Left lobe of liver (tissue), 2 donors: Measurements from ENCODE around the gene RTRAF. TPM values are rescaled to one million over a fixed set of nuclear protein-coding genes. Genes with fewer than 3 reads are reported as not detected.

Source experiments
- ATAC-seq: fragments of 200-7000 bp; cut with Tn5 transposase; one replicate; pipeline ENCODE4 v1.9.1; 2020; ENCODE audit warnings: mild to moderate bottlenecking, moderate library complexity
- DNase-seq: peaks from one replicate; pipeline ENCODE4 v3.0.0-alpha.2; 2020; ENCODE audit warnings: low spot score
- total RNA-seq: library from RNA; stranded (reverse); gene quantifications from one replicate; pipeline ENCODE4 v1.2.1, GENCODE V29; 2021
- donor health status: DM: no; HTN: no; CAD: no; lungs with moderate emphysema.
- donor health status: DM: no; HTN: yes; CAD: no.

The RTRAF gene
- total RNA-seq, 1 donor from 2014 or later, result 45.3 TPM

DNA sequence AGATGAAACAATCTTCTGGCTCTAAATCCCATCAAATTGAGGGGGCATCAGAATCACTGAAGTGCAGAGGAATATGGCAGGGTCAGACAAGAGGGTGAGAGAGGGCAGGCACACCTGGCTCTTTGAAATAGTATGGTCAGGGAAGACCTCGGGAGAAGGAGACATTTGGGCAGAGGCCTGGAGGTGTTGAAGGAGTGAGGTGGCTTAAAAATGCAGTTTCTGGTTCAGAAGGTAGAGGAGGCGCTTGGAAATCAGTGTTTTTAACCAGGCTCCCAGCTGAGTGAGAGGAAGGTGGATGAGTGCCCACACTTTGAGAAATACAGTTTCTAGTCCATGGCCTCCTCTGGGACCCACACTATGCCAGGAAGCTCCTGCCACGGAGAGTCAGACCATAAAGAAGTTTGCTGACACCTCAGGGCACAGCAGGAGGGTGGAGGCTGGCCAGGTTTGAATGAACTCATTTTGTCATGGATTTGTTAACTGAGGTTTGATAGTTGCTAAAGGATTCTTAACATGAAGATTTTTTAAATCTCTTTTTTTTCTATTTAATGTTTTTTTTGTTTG lies 59.4 kb downstream of the RTRAF start:
- ATAC-seq, result no peak
- DNase-seq, result no peak

DNA sequence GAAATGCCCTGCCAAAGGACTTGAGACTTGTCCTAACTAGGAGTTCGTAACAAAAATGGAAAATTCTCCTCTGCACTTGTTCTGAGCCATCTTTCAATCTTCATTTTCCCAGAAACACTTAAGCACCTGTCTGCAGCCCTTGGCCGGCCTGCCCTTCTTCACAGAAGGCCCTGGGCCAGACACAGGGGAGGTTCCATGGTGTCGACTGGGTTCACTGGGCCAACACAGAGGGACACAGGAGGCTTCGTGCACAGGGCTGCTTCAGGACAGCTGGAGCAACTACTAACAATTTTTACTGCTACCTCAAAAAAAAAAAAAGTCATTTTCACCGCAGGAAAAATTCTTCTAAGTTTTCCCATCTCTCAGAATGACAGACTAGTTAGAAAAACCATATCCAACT lies 59.9 kb downstream of the RTRAF start:
- no peak for ATAC-seq
- no peak for DNase-seq

DNA sequence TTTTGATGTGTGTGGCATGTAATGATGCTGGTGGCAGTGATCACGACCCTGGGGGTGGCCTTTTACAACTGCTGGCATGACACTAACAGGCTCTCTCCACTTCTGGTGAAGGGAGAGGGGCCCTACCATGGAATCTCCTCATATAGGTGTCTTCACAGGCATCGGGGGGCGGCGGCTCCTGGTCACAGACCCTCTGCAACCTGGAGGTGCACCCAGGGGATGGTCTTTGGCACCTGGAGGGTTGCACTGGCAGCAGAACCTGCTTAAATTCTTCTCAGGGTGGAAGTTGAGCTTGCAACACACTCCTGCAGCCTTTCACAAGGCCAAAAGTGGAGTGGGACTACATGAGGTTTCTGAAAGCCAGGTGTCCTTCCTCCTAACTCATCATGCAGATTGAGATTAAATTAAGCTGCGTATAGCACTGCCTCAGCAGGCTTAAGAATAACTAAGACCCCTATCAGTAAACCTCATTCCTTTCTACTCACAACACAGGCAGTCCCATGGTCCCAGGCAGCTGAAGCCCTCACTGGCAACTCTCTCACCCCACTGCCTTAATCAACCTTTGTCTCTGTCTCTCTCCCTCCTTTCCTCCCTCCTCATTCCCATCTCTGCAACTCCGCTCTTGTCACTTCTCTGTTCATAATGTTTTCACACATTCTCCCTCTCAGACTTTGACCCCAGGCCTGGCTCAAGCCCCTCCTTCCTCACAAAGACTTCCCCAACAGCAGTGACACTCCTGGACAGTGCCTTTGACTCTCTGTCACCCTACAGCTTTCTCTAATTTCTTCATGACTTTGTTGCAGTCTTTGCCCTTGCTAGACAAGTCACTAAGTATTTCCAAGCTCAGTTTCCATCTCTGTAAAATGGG lies 60.6 kb downstream of the RTRAF start:
- no peak for DNase-seq

DNA sequence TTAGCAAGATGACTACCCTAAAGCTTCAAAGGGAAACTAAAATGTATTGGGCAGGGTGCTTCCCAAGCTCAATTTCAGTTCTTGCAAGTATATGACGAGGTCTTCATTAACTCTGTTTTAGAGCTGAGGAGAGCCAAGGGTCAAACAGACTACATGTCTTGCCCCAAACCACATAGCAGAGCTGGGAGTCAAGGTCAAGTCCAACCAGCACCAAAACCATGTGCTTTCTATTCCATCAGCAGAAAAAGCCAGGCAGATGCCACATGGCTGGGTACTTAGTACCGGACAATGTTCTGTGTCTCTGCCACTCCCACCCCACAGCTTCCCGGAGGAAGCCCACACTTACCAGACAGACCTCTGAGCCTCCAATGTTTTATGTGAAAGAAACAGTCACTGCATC lies 61.9 kb downstream of the RTRAF start:
- no peak for DNase-seq
- no peak for ATAC-seq

More for the DNA sequence above, 60.6 kb downstream of the RTRAF start:
- ATAC-seq, result no peak

DNA sequence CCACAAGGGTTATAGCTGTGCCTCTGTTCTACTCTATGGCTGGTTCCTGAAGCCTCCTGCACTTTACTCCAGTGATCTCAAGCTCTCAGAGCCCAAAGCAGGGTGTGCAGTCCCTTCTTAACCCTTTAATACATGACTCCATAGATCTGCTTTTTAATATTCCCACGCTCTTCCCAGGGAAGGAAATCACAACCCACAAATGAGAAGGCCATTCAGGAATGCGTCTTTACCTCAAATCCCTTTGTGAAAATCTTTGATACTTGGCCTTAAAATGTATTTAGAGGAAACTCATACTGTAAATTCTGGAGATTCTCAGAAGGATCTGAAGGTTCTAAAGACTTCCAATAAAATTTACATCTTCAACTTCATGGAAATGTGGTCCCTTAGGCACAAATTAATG lies 62.5 kb downstream of the RTRAF start:
- DNase-seq (no peak), ATAC-seq (no peak)

DNA sequence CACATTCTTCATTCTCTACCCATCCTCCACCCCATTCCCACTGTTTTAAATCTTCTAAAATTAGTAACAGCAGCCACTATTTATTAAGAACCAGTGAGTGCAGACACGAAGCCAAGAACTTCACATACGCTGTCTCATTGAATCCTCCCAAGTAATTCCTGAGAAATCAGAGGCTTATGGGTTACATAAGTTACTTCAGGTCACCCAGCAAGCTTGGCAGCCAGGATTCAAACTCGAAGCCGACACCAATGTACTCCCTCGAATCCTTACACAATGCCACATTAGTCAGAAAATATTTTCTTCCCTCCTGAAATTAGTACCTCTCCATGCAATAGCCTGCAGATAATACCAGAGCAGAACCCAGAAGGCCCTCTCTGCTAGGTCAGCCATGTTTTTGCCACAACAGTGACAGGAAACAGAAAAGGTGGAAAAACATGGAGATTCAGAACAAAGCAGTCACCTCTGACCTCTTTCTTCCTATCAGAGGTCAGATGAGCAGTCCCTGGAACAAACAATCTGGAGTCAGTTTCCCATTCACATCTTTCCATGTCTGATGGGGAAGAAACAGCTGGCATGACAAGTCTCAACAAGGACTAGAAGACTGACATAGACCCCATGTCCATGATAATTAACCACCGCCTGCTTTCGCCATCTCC lies 63.1 kb downstream of the RTRAF start:
- DNase-seq, result no peak
- no peak for ATAC-seq

DNA sequence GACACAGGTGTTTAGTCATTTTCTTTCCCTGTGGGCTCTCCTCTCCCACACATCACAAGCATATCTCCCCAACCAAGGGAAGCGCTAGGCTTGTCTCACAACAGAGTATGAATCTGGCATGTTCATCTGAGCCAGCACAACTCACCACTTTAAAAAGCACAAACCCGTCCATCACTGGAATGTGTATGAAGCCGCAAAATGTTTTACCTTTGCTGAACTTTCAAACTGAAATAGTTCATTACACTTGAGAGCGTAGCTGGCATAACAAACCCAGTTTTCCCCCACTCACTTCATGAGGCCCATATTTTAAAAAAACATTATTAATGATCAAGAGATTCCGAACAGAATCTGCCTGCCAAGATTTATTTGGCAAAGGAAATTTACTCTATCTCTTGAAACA lies 63.7 kb downstream of the RTRAF start:
- DNase-seq (no peak), ATAC-seq (no peak)

DNA sequence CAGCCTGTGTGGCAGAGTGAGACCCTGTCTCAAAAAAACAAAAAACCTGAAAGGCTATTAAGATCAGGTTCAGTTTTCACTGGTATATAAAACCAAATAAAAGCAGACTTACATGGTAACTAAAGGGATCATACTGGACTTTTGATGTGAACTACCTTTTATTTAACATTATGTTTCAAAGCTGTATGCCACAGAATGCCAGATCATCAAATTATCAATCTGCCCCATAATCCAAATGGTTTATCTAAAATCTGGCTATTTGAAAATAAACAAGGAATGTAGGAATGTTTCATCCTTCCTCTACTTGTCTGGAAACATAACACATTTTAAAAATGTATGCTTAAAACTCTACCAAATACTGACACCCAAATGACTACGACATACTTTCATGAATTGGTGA lies 65.3 kb downstream of the RTRAF start:
- ATAC-seq, result no peak
- DNase-seq, result no peak

DNA sequence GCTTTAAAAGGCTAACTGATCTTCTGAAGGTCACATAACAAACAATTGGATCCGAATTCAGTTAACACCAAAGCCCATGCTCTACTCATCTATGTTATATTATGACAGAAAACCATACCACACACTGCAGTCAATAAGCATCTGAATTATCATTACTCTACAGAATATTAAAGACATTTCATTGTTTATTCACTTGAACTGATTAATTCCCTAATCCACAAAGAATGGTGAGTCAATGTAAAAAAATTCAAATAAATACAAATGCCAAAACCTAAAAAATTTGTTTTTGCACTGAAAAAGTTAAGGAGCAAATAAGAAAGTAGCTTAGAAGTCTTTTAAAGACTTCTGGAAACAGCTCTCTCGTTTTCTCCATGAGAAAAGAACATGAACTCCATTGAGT lies 65.8 kb downstream of the RTRAF start:
- no peak for DNase-seq
- ATAC-seq, result no peak

DNA sequence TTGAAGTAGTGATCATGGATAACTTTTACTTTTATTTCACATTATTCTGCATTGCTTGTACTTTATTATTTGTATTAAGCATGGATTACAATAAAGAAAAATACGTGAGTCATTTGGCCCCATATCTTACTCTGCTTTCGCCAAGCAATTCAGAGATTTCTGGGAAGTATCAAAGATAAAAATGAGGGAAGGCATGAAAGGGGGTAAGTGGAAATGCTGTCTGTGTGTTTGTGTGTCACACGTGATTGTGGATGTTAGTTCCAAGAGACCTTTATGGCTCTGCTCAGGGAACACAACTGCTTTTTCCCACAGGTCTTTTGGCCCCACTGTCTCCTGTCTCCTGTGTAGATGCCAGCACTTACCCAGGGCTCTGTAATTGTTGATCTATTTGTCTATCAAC lies 69.0 kb downstream of the RTRAF start:
- no peak for ATAC-seq
- DNase-seq, result no peak

DNA sequence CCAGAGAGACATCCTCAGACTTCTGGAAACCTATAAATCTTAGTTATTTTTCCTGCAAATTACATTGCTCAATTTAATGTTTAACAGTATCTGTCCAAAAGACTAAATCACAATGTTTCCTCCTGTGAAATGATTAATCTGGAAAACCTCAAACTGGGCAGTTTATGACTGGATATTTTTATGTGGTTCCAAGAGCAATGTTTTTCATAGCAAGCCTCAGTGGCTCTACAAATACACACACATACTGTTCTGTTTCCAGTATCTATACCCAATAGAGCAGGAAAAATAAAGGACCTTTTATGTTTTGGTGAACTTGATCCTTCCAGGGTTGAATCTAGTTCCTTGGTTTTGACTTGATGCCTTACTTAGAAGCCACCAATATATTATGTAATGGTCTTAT lies 70.3 kb downstream of the RTRAF start:
- no peak for DNase-seq

DNA sequence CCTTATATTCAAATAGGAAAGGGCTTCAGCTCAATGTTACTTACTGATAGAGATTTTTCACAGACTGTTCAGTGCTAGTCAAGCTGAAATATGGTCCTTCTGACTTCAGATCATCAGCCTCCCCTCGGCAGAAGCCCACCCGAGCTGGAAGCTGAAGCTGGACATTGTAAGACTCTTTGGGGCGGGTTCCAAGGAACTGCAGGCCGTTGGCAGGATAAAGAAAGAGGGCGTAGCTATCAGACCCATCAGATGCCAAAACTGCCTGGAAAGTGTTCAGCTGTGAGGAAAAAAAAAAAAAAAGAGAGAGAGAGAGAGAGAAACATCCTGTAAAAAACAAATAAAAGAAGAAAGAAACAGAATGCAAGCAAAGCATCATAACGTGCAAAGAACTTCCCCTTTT lies 70.7 kb downstream of the RTRAF start:
- DNase-seq (no peak), ATAC-seq (no peak)

More for the DNA sequence above, 70.3 kb downstream of the RTRAF start:
- no peak for ATAC-seq

Other genes starting within 250 kb of the RTRAF start
- gene GNG2, start 128.9 kb upstream of the RTRAF start, total RNA-seq, result 4.3 TPM
- gene NID2, start 79.5 kb downstream of the RTRAF start, total RNA-seq, result 2.6 TPM